PC-9 (cell line): ENCODE data around the gene TBX20. TPM values are rescaled to one million over a fixed set of nuclear protein-coding genes. Genes with fewer than 3 reads are reported as not detected.

ENCODE experiments used
- BruUV-seq: library from RNA; stranded (reverse); fragments of 400-500 nt; replicated peaks from 2 replicates; lab custom pipeline; 2021; lab: Mats Ljungman, UMichigan
- CTCF ChIA-PET: fragments of 300-600 bp; sonication (Branson Sonifier 250); formaldehyde crosslinking; loops from one replicate; lab custom pipeline; 2022; ENCODE audit warnings: antibody characterized with exemption; lab: Charles Lee
- POLR2A ChIA-PET: fragments of 300-600 bp; sonication (Branson Sonifier 250); formaldehyde crosslinking; loops from one replicate; lab custom pipeline; 2022; ENCODE audit warnings: antibody characterized with exemption; ENCODE audit not compliant: unreplicated experiment; lab: Charles Lee
- DNase-seq, 2 experiments: peaks; one replicate each; pipeline versions ENCODE4 v3.0.0 to v3.0.0-alpha.2; 2015 to 2022; ENCODE audit warnings: mixed read lengths in 1 of 2
- H2AFZ ChIP-seq: fragments of 200-600 bp; sonication (generic); 2 replicates; pipeline ENCODE4 v1.8.1; 2017; ENCODE audit warnings: antibody characterized with exemption
- H3F3A ChIP-seq: fragments of 200-600 bp; sonication (generic); 2 replicates; pipeline ENCODE4 v1.8.1; 2017; ENCODE audit warnings: antibody characterized with exemption, mild to moderate bottlenecking, low read depth; ENCODE audit not compliant: insufficient read depth
- H3K27ac ChIP-seq: fragments of 200-600 bp; sonication (generic); 2 replicates; pipeline ENCODE4 v1.6.1; 2016; ENCODE audit warnings: mixed run types
- H3K27me3 ChIP-seq: fragments of 200-600 bp; sonication (generic); 2 replicates; pipeline ENCODE4 v1.6.1; 2016; ENCODE audit warnings: low read depth, mixed run types; ENCODE audit not compliant: insufficient read depth
- H3K36me3 ChIP-seq: fragments of 200-600 bp; sonication (generic); 2 replicates; pipeline ENCODE4 v1.6.1; 2016; ENCODE audit warnings: low read depth, mixed run types
- H3K4me1 ChIP-seq: fragments of 200-600 bp; sonication (generic); replicated peaks from 2 replicates; pipeline ENCODE4 v1.6.1; 2016; ENCODE audit warnings: mixed run types; ENCODE audit not compliant: insufficient read depth
- H3K4me2 ChIP-seq: fragments of 200-600 bp; sonication (generic); 2 replicates; pipeline ENCODE4 v1.6.1; 2017; ENCODE audit warnings: mixed run types
- H3K4me3 ChIP-seq: fragments of 200-600 bp; sonication (generic); 2 replicates; pipeline ENCODE4 v1.6.1; 2016; ENCODE audit warnings: mixed run types
- H3K79me2 ChIP-seq: fragments of 200-600 bp; sonication (generic); 2 replicates; pipeline ENCODE4 v1.6.1; 2017; ENCODE audit warnings: low read depth, mixed run types
- H3K9me2 ChIP-seq: fragments of 200-600 bp; sonication (generic); 2 replicates; pipeline ENCODE4 v1.8.1; 2017; ENCODE audit warnings: mild to moderate bottlenecking; ENCODE audit not compliant: insufficient read depth
- H3K9me3 ChIP-seq: fragments of 200-600 bp; sonication (generic); 2 replicates; pipeline ENCODE4 v1.8.1; 2016; ENCODE audit warnings: low read depth; ENCODE audit not compliant: insufficient read depth
- H4K20me1 ChIP-seq: fragments of 200-600 bp; sonication (generic); 2 replicates; pipeline ENCODE4 v1.8.1; 2017; ENCODE audit not compliant: insufficient read depth
- EZH2 ChIP-seq: fragments of 200-600 bp; sonication (generic); IDR thresholded peaks from 2 replicates; pipeline ENCODE4 v1.8.0; 2017; ENCODE audit warnings: antibody characterized with exemption, low read depth
- intact Hi-C: fragments of 100-400 bp; cut with micrococcal nuclease; formaldehyde crosslinking; loops from one replicate; pipeline ENCODE4 v1.10.0; 2022; ENCODE audit not compliant: unreplicated experiment
- total RNA-seq: library from RNA; stranded (reverse); gene quantifications from 2 replicates; pipeline ENCODE4 v1.2.3, GENCODE V29; 2021
- TF ChIP-seq, protein P1 (sequence below): fragments of 200-600 bp; sonication (generic); conservative IDR thresholded peaks from 2 replicates; pipeline ENCODE4 v1.6.1; 2017; ENCODE audit warnings: mixed run types, antibody characterized with exemption, mild to moderate bottlenecking, moderate library complexity

The TBX20 gene
- total RNA-seq, 1 experiment from 2014 or later: 1.1 TPM

DNA sequence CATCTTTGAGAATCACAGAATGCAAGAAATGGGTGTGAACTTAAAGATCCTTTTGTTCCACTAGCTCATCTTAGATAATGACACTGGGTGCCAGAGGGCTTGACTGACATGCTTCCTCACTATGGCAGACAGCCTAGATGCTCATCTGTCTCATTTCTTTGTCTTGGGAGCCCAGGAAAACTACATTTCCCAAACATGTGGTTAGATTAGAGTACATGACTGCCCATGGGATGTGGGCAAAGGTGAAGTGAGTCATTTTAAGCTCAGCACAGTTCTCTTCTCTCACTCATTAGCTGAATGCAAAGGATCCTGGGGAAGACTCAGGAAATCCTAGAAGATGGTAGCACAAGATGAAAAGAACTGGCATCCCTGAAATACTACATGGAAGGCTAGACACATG is 32.5 kb upstream of the TBX20 start:
- H3K36me3 ChIP-seq: no peaks in the 10 kb centered on the region
- no TSS peak for BruUV-seq
- no peaks in the 10 kb centered on the region for H3K9me2 ChIP-seq
- H3K27me3 ChIP-seq: no peaks in the 10 kb centered on the region
- DNase-seq: peak in 1 of 2 experiments; percentile 40
- ChIA-PET CTCF (no interaction called here), POLR2A (no interaction called here)
- intact Hi-C loops: no loop called here
- no peaks in the 10 kb centered on the region for H3K4me1 ChIP-seq
- no peaks in the 10 kb centered on the region for H3F3A ChIP-seq
- H3K27ac ChIP-seq: no peak overlapping the region
- no peaks in the 10 kb centered on the region for H3K9me3 ChIP-seq
- no peaks in the 10 kb centered on the region for H4K20me1 ChIP-seq
- no peak for TF ChIP-seq EZH2
- TF ChIP-seq, protein P1, sequence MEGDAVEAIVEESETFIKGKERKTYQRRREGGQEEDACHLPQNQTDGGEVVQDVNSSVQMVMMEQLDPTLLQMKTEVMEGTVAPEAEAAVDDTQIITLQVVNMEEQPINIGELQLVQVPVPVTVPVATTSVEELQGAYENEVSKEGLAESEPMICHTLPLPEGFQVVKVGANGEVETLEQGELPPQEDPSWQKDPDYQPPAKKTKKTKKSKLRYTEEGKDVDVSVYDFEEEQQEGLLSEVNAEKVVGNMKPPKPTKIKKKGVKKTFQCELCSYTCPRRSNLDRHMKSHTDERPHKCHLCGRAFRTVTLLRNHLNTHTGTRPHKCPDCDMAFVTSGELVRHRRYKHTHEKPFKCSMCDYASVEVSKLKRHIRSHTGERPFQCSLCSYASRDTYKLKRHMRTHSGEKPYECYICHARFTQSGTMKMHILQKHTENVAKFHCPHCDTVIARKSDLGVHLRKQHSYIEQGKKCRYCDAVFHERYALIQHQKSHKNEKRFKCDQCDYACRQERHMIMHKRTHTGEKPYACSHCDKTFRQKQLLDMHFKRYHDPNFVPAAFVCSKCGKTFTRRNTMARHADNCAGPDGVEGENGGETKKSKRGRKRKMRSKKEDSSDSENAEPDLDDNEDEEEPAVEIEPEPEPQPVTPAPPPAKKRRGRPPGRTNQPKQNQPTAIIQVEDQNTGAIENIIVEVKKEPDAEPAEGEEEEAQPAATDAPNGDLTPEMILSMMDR: no peak
- no peak overlapping the region for H2AFZ ChIP-seq
- H3K4me3 ChIP-seq: no peak overlapping the region
- no peaks in the 10 kb centered on the region for H3K79me2 ChIP-seq
- no peak overlapping the region for H3K4me2 ChIP-seq

DNA sequence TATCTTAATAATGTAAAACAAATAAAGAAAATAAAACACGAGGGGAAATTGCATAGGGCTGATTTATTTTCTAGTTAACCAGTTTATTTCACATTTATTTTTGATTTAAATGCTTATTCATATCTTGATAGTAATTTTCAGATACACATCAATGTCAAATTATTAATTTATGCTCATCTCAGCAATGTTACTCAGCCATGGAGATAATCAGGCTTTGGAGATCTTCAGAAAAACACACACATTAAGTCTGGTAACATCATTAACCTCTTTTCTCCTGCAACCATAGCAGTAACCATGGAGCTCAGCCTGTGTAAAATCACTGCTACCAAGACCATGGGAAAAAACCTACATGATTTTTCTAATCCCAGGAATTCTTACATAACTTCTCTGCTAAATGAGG is 31.9 kb upstream of the TBX20 start:
- Histone ChIP-seq H2AFZ (no peak overlapping the region), H3K9me2 (no peaks in the 10 kb centered on the region), H3K27me3 (no peaks in the 10 kb centered on the region), H3K4me2 (no peak overlapping the region), H3F3A (no peaks in the 10 kb centered on the region), H3K9me3 (no peaks in the 10 kb centered on the region), H3K4me3 (no peak overlapping the region), H3K36me3 (no peaks in the 10 kb centered on the region), H3K4me1 (no peaks in the 10 kb centered on the region), H3K79me2 (no peaks in the 10 kb centered on the region), H4K20me1 (no peaks in the 10 kb centered on the region), H3K27ac (no peak overlapping the region)
- TF ChIP-seq, protein P1: no peak
- TF ChIP-seq EZH2: no peak
- CTCF ChIA-PET: no interaction called here
- intact Hi-C loops: no loop called here
- POLR2A ChIA-PET: no interaction called here
- no TSS peak for BruUV-seq
- DNase-seq: no peak

DNA sequence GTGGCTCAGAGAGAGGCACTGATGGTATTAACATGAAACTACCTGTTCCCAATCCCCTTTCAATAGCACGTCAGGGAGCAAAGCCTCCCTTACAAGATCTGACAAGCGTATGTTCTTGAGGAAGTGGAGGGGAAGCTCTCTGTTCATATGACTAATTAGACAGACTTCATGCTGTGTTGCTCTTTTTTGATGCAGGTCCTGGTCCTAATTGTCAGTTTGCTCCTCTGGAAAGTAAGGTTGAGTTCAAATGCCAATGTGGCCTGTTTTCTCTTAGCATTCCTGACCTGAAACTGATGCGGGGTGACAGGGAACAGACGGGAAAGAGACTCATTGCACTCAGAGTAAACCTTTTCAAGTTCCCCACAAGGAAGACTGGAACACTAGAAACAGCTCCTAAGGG is 27.0 kb upstream of the TBX20 start:
- ChIA-PET CTCF (no interaction called here), POLR2A (no interaction called here)
- no peaks in the 10 kb centered on the region for H3K27me3 ChIP-seq
- H3K4me2 ChIP-seq: no peak overlapping the region
- H3K36me3 ChIP-seq: no peaks in the 10 kb centered on the region
- DNase-seq: no peak
- H3K4me1 ChIP-seq: no peaks in the 10 kb centered on the region
- no peaks in the 10 kb centered on the region for H3K9me3 ChIP-seq
- H4K20me1 ChIP-seq: no peaks in the 10 kb centered on the region
- no peak overlapping the region for H3K4me3 ChIP-seq
- H3F3A ChIP-seq: no peaks in the 10 kb centered on the region
- no peaks in the 10 kb centered on the region for H3K9me2 ChIP-seq
- H3K27ac ChIP-seq: no peak overlapping the region
- intact Hi-C loops: no loop called here
- H3K79me2 ChIP-seq: no peaks in the 10 kb centered on the region
- TF ChIP-seq, protein P1: no peak
- TF ChIP-seq EZH2: no peak
- no peak overlapping the region for H2AFZ ChIP-seq
- BruUV-seq: no TSS peak
